Measurements from ENCODE around the gene RSAD2. TPM values are rescaled to one million over a fixed set of nuclear protein-coding genes. Genes with fewer than 3 reads are reported as not detected.

RSAD2 gene
- total and polyA plus RNA-seq, 8 donors, result 0.45 to 9.2 (median 1.4) TPM; not detected in 2

DNA sequence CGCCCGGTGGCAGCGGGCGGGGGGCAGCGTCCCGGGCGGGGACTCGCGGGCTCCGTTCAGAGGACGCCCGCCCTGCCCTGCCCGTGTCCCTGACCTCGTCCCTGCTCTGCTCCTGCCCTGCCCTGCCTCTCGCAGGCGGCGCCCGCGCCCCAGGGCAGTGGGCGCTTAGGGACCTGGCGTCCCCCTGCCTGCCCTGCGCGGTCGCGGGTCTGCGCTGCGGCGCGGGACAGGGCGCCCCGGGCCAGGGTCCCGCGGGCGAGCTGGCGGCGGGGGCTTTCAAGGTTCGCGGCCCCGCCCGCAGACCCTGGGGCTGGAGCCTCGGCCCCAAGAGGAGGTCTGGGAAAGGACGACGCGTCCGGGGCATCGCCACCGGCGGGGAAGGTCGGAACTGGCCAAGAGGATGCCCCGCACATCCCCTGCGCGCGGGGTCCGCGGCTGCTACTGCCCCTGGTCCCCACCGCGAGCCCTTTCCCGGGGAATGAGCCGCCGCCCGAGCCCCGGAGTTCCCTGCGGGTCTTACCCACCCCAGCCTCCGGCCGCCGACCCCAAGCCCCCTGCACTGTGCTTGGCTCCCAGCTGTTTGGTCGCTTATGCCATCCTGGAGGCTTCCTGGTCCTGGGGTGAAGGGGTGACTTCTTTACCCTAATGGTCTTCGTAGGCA lies 40.3 kb downstream of the RSAD2 start:
- Histone ChIP-seq H3K27me3 (peaks cover 0 to 4% (median 0%) of the 10 kb centered on the region in 3 donors), H3K36me3 (no peaks in the 10 kb centered on the region), H3K4me3 (peak overlapping the region; percentile 71 to 89 (median 79)), H3K27ac (peak overlapping the region; percentile 32 to 83 (median 70)), H3K9me3 (no peaks in the 10 kb centered on the region), H3K4me1 (peaks cover 8 to 46% (median 20%) of the 10 kb centered on the region in 4 donors)
- intact Hi-C loops (cut with DNase I; ENCODE audit: low total_unique reads), result no loop called here
- peak in 1 of 2 donors; percentile 59 for DNase-seq
- WGBS, 5 donors, result 1 to 4% (median 1%) methylated on average over 17 to 68 of the region's 68 CpGs
- TF ChIP-seq POLR2AphosphoS5 (IDR thresholded peaks at IDR 0.05), result no peak
- TF ChIP-seq, protein P1, sequence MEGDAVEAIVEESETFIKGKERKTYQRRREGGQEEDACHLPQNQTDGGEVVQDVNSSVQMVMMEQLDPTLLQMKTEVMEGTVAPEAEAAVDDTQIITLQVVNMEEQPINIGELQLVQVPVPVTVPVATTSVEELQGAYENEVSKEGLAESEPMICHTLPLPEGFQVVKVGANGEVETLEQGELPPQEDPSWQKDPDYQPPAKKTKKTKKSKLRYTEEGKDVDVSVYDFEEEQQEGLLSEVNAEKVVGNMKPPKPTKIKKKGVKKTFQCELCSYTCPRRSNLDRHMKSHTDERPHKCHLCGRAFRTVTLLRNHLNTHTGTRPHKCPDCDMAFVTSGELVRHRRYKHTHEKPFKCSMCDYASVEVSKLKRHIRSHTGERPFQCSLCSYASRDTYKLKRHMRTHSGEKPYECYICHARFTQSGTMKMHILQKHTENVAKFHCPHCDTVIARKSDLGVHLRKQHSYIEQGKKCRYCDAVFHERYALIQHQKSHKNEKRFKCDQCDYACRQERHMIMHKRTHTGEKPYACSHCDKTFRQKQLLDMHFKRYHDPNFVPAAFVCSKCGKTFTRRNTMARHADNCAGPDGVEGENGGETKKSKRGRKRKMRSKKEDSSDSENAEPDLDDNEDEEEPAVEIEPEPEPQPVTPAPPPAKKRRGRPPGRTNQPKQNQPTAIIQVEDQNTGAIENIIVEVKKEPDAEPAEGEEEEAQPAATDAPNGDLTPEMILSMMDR (IDR thresholded peaks at IDR 0.05), result no peak

DNA sequence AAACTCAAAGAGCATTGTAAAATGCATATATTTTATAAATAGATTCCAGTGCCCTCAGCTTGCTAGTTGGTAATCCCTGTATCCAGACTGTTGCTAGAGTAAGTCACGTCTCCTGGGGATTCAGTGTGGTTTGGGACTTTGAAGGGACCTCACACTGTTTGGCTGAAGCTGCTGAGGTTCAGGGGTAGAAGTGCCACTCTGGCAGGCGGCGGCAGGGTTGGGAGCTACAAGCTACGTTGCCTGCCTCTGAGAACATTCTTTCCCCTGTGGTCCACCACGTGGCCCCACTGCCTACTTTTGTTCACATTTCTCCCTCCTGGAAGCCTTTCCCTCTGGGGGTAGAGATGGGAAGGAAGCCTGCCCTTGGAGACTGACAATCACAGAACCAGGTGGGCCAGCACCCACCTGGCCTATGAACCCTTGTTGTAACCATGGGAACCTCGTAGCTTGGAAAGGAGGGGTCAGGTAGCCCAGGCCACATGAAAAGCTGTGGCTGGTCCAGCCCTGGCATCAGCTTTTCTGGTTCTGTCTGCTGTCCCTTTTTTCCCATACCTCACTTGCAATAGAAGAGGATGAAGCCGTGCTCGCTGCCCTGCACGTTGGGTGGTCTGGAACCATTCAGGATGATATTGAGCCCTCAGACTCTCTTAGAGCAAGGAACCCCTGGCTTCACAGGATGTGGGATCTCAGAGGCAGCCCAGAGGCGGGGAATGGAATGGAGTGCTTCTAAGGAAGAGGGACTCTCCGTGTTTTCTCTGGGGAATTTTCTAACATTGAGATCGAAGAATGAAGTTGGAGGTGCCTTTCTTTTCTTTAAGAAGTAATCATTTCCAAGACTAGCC lies 42.5 kb downstream of the RSAD2 start:
- TF ChIP-seq EP300 (IDR thresholded peaks at IDR 0.05), result no peak
- TF ChIP-seq, protein P1 (IDR thresholded peaks at IDR 0.05), result no peak
- TF ChIP-seq POLR2AphosphoS5 (IDR thresholded peaks at IDR 0.05), result no peak
- no peak for TF ChIP-seq POLR2A (IDR thresholded peaks at IDR 0.05)
- 76 to 84% (median 81%) methylated on average over 12 of the region's 12 CpGs for WGBS, 5 donors
- no peak overlapping the region for H3K27ac ChIP-seq
- H3K9me3 ChIP-seq, result no peaks in the 10 kb centered on the region
- H3K27me3 ChIP-seq, result peaks cover 0 to 4% (median 0%) of the 10 kb centered on the region in 3 donors
- H3K4me1 ChIP-seq, result peaks cover 8 to 46% (median 22%) of the 10 kb centered on the region in 4 donors
- H3K36me3 ChIP-seq, result no peaks in the 10 kb centered on the region
- intact Hi-C loops (cut with DNase I; ENCODE audit: low total_unique reads), result no loop called here
- H3K4me3 ChIP-seq, result no peak overlapping the region
- DNase-seq, result no peak

DNA sequence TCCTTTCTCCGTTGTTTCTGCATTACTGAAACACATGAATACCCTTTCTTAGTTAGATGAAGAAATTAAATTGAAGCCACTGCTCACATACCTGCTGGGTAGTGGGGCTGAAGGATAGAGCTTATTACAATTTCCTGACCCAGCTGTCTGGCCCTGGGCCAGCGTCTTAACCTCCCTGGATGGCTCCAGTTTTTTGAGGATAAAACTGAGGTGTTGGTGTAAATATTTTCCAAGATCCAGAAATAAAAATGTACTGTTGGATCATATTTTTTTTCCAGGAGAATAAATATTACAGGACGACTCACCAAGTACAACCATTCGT lies 43.1 kb downstream of the RSAD2 start:
- 49 to 65% (median 60%) methylated on average over 4 of the region's 4 CpGs for WGBS, 5 donors
- no peaks in the 10 kb centered on the region for H3K9me3 ChIP-seq
- H3K4me3 ChIP-seq, result no peak overlapping the region
- no peaks in the 10 kb centered on the region for H3K36me3 ChIP-seq
- peaks cover 0 to 4% (median 0%) of the 10 kb centered on the region in 3 donors for H3K27me3 ChIP-seq
- H3K27ac ChIP-seq, result no peak overlapping the region
- no peak for TF ChIP-seq POLR2A (IDR thresholded peaks at IDR 0.05)
- TF ChIP-seq, protein P1 (IDR thresholded peaks at IDR 0.05), result no peak
- no peak for TF ChIP-seq EP300 (IDR thresholded peaks at IDR 0.05)
- TF ChIP-seq POLR2AphosphoS5 (IDR thresholded peaks at IDR 0.05), result no peak
- H3K4me1 ChIP-seq, result peaks cover 8 to 50% (median 24%) of the 10 kb centered on the region in 4 donors
- DNase-seq, result no peak
- intact Hi-C loops (cut with DNase I; ENCODE audit: low total_unique reads), result no loop called here

DNA sequence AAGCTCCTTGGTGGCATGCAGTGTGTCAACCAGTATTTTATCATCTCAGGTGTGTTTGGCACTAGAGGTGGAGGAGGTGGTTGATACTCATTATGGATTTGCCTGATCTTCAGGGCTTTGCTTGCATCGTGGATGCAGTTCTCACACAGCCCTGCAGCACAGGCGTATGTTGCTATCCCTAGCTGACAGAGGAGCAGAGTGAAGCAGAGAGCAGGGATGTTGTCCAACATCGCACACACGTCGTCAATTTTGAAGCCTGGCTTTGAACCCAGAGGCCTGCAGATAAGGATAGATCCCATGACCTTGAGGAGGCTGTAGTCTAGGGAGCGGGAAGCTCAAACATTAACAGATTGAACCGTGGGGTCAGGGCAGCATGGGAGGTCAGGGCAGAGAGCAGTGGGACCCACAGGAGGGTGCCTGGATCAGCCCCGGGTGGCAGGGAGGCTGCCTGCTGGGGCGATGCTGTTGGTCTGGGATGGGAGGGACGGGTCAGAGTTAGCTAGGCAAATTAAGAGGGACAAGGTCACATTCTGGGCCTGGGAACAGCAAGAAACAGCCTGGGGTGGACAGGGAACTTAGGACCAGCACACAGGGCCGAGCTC lies 43.8 kb downstream of the RSAD2 start:
- DNase-seq, result no peak
- intact Hi-C loops (cut with DNase I; ENCODE audit: low total_unique reads), result no loop called here
- Histone ChIP-seq H3K27ac (no peak overlapping the region), H3K9me3 (no peaks in the 10 kb centered on the region), H3K4me1 (peaks cover 8 to 50% (median 24%) of the 10 kb centered on the region in 4 donors), H3K27me3 (peaks cover 0 to 4% (median 0%) of the 10 kb centered on the region in 3 donors), H3K36me3 (no peaks in the 10 kb centered on the region), H3K4me3 (no peak overlapping the region)
- TF ChIP-seq POLR2A (IDR thresholded peaks at IDR 0.05), result no peak
- no peak for TF ChIP-seq POLR2AphosphoS5 (IDR thresholded peaks at IDR 0.05)
- TF ChIP-seq, protein P1 (IDR thresholded peaks at IDR 0.05), result no peak
- TF ChIP-seq EP300 (IDR thresholded peaks at IDR 0.05), result no peak
- 57 to 77% (median 62%) methylated on average over 11 of the region's 11 CpGs for WGBS, 5 donors
